COR-L47 (cell line): ENCODE measurements around the gene ATP6V0D1.
A peak's percentile ranks its signal among the peaks of the same experiment; 100 is the strongest.

Experiments used
- DNase-seq: peaks from one replicate; lab custom pipeline; 2025; lab: John Stamatoyannopoulos, UW

Gene ATP6V0D1

DNA sequence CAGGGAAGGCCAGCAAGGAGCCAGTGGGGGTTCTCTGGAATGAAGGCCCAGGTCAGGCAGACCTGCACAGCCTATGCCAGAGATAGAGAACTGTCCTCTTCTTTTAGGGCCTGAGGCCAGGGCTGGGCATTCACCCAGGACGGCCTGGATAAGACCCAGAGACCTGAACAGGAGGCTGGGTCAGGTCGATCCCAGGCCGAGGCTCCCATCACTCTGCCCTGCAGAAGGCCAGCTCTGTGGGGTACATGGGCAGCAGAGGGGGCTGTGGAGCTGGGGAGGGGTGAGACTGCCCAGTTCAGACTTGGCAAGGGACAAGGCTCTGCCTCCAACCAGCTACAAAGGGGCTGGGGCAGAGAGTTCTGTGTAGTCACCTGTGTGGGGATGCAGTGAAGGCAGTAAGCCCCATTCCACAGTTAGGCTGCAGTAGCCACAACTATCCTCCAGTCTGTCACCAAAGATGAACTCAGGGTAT, 35.5 kb downstream of the ATP6V0D1 start:
- no peak for DNase-seq

DNA sequence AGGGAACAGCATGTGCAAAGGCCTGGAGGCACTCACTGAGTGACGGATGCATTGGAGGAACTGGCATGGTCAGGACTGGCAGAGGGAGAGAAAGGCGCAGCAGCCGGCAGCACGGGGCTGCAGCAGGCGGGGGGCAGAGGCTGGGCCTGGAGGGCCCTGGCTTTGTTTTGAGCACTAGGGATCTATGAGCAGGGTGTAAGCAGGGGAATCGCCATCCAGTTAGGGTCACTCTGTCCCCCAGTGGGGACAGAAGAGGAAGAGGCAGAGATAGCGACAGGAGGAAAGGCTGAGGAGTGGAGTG, 35.9 kb downstream of the ATP6V0D1 start:
- DNase-seq, result no peak

DNA sequence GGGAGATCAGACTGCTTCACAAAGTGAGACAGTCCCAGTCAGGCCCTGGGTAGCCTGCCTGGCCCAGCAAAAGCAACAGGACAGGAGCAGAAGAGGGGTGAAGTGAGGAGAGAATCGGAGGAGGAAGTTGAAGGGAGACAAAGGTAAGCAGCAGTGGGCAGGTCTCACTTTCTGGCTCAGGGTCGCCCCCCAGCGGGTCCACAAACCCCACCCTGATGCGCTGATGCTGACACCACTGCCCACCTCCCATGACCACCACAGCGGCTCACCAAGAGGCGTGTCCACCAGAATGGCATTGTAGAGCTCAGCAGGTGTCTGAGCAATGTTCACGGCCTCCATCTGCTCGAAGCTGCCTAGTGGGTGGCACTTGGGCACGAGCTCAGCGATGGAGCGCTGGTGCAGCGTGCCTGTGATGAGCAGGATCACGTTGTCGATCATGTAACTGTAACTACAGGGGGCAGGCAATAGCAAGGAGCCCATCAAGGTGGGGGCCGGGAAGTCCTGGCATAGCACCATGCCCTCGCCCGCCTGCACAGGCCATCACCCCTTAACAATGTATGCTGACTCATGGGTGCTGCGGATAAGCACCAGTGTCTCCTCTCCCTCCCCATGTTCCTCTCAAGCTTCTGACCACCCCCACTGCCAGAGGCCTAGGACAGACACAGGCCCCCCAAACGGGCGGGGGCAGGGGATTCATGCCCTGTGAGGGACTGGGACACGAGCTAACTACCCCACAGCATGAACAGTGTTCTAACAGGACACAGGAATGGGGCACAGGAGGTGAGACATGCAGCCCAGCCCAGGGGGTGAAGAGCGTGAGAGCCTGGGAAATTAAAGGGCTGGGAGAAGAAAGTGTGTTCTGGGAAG, 36.5 kb downstream of the ATP6V0D1 start:
- DNase-seq, result peak; percentile 36

DNA sequence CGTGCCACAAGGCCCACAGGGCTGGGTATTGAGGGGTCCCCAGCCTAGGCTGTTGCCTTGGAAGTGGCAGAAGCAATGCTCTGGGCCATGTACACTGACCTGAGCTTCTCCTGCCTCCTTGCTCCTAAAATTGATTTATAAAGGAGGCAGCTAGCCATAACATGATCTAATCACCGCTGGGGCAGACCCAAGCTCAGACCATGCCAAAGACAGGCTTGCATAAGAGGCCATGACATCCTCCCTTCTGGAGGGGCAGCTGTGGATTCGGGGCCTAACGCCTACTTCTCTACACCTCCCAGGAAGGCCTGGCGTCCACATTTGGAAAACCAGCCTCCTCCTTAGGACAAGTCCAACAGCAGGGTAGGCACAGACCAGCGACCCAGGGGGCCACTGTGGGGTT, 37.7 kb downstream of the ATP6V0D1 start:
- no peak for DNase-seq

DNA sequence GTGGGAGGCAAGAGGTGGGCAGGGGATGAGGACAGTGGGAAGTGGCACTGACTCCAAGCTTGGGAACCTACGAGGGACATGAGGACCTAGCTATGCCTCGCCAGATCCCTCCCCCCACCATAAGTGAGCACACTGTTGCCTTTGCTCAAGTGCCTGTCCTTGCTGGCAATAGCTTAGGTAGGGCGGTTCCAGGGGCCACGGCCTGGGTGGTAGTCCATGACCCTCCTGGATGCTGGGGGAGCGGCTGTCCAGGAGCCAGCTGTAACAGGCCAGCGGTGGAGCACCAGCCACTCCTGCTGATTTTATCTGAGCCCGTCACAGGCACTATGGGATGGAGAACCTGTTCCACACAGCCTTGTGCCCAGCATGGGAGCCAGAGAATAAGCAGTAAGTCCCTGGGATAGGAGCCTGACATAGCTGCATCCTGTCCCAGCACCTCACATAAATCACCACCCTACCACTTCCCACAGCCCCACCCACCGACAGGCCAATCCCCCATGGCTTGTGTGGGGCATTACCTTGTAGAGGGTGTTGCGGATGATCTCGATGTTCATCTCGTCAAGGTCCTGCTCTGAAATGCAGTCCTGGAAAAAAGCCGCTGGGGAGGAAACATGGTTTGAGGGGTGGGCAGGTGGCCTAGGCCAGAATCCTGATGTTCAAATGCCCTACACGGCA, 38.2 kb downstream of the ATP6V0D1 start:
- no peak for DNase-seq

GRCh38 chr16:67441907-67442306, 39.0 kb downstream of the ATP6V0D1 start:
- no peak for DNase-seq

GRCh38 chr16:67441271-67441753, 39.6 kb downstream of the ATP6V0D1 start:
- DNase-seq, result peak; percentile 94

- DNase-seq, result no peak
Measured at GRCh38 chr16:67438824-67439393, 42.0 kb downstream of the ATP6V0D1 start.

DNA sequence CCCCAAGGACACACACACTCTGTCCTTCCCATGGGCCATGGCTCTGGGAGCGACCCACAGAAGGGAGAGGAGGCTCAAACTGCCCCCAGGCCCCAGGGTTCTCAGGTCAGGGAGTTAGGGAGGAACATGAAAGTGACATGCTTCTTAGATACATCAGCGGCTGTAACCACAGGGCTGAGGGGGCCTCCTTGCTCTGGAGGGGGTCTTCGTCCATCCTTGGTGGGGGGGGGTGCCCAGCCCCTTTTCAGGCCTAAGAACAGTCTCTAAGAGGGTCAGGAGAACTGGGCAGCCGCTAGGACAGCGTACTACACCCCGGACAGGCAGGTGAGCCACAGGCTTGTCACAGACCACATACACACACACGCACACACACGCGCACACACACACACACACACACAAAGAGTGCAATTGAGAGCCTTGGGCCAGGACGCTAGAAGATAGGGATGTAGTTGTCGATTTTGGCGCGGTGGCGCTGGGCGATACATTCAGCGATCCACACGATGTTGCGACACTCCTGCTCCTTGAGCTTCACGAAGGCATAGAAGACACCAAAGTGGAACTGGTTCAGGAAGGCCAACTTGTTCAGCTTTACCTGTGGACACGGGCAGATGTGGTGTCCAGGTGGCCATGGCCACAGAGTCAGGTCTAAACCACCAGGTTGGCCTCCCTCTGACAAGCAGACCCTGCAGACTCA, 42.7 kb downstream of the ATP6V0D1 start:
- no peak for DNase-seq

GRCh38 chr16:67437513-67437912, 43.4 kb downstream of the ATP6V0D1 start:
- no peak for DNase-seq

DNA sequence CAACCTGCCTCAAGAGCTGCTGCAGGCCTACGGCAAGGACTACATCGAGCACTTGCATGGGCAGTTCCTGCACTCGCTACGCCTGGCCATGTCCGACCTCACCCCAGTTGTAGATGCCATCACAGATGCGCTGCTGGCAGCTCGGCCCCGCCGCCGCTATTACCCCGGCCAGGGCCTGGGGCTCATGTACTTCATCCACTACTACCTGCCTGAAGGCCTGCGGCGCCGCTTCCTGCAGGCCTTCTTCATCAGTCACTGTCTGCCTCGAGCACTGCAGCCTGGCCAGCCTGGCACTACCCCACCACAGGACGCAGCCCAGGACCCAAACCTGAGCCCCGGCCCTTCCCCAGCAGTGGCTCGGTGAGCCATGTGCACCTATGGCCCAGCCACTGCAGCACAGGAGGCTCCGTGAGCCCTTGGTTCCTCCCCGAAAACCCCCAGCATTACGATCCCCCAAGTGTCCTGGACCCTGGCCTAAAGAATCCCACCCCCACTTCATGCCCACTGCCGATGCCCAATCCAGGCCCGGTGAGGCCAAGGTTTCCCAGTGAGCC, 44.2 kb downstream of the ATP6V0D1 start:
- DNase-seq, result no peak

DNA sequence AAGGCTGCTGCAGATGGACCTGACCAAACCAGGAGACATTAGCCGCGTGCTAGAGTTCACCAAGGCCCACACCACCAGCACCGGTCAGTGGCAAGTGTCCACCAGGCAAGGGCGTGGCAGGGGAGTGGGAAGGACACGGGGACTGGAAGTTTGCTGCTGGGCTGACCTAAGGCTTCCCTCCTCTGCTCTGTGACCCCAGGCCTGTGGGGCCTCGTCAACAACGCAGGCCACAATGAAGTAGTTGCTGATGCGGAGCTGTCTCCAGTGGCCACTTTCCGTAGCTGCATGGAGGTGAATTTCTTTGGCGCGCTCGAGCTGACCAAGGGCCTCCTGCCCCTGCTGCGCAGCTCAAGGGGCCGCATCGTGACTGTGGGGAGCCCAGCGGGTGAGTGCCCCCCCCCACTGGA, 45.2 kb downstream of the ATP6V0D1 start:
- DNase-seq, result no peak

- DNase-seq, result no peak
Measured at GRCh38 chr16:67433131-67433719, 47.7 kb downstream of the ATP6V0D1 start.

DNA sequence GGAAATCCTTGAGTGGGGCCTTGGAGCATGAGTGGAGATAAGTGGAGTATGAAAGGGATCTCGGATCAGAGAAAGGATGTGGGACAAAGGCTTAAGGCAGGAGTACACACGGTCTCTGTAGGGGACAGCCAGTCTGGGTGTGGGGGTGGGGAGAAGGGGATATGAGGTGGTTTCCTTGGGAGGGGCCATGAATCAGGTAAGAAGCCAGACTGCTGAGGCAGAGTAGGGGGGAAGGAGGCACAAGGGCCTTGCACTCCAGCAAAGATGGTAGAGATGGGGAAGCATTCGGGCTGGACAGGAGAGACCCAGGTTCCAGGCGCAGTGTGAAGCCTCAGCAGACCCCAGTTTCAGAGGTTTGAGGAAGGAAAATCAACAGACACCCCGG, 48.5 kb downstream of the ATP6V0D1 start:
- no peak for DNase-seq

GRCh38 chr16:67431775-67432505, 49.0 kb downstream of the ATP6V0D1 start:
- DNase-seq, result peak; percentile 43

DNA sequence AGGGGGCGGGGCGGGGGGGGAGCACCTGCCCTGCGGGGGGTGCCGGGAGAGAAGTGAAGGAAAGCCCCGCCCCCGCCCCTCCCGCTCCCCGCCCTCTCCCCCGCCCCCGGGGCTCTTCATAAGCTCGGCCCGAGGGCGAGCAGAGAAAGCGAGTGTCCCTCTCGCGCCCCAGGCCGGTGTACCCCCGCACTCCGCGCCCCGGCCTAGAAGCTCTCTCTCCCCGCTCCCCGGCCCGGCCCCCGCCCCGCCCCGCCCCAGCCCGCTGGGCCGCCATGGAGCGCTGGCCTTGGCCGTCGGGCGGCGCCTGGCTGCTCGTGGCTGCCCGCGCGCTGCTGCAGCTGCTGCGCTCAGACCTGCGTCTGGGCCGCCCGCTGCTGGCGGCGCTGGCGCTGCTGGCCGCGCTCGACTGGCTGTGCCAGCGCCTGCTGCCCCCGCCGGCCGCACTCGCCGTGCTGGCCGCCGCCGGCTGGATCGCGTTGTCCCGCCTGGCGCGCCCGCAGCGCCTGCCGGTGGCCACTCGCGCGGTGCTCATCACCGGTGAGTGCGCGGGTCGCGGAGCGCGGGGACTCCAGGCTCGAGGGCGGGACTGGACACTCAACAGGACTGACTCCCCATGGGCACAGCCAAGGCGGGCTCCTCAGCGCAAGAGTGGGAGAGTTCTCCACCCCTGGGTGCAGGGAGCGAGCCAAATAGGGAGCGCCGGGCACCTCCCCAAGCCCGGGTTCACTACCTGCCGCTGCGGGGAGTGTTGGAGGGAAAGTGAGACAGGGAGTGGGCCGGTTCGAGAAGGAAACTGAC, 49.8 kb downstream of the ATP6V0D1 start, which contains the start of gene HSD11B2:
Gene HSD11B2, plus strand, starts transcription at position 145 of the 798 bp plus-strand sequence. Its CDS starts 128 bp downstream, at position 273.
- DNase-seq, result peak; percentile 86

- peak; percentile 57 for DNase-seq
Measured at GRCh38 chr16:67430504-67430976, 50.4 kb downstream of the ATP6V0D1 start.

DNA sequence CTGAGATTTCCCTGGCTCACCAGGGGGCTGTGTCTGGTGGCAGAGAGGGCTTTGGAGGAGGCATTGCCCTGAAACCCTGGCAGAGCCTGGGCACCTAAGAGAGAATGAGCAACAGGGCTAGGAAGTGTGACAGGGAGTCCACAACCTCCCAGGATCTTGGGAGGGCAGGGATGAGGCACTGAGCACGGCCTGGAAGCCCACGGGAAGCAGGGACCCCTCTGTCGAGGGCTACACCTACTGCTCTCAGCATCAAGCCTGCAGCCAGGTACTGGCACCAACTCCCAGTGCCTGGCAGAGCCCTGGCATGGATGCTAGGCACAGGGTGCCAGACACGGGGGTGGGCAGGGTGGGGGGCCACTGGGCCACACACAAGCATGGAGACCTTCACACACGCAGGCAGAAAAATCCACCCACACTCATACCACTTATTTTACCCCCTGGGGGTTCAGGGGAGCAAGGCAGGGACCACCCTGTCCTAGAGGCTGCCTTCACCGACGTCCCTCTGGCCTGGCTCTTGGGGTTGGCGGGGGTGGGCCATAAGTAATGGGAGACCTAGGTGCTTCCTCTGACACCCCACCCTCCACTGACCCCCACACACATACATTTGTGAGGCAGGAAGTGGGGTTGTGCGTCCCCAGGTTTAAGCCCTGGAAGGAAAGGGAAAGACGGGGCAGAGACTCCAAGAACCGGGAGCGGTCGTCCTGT, 51.0 kb downstream of the ATP6V0D1 start:
- no peak for DNase-seq
